HG02588 (cell line): ENCODE data around the gene MICU1.
A peak's percentile ranks its signal among the peaks of the same experiment; 100 is the strongest.
"Not testable (repeated sequence)": the region's sequence is repeated elsewhere in the genome, so short reads cannot be mapped to it uniquely, and the experiment has no call there.

Experiments used
- ATAC-seq: cut with Tn5 transposase; IDR thresholded peaks from one replicate; pipeline ENCODE4 v1.9.1; 2021; ENCODE audit warnings: mild to moderate bottlenecking, moderate library complexity; ENCODE audit not compliant: unreplicated experiment

The MICU1 gene

GRCh38 chr10:72564596-72564995 lies 61.3 kb downstream of the MICU1 start:
- no peak for ATAC-seq

GRCh38 chr10:72563327-72563932 lies 62.4 kb downstream of the MICU1 start:
- peak; percentile 72 for ATAC-seq

- no peak for ATAC-seq
Measured at GRCh38 chr10:72561745-72562166, 64.1 kb downstream of the MICU1 start.

GRCh38 chr10:72557362-72557761 lies 68.5 kb downstream of the MICU1 start:
- no peak for ATAC-seq

- no peak for ATAC-seq
Measured at GRCh38 chr10:72552857-72553256, 73.0 kb downstream of the MICU1 start.

- ATAC-seq = no peak
Measured at GRCh38 chr10:72550239-72550638, 75.6 kb downstream of the MICU1 start.

GRCh38 chr10:72545546-72545945 lies 80.3 kb downstream of the MICU1 start:
- no peak for ATAC-seq

- not testable (repeated sequence) for ATAC-seq
Measured at GRCh38 chr10:72543855-72544254, 82.0 kb downstream of the MICU1 start.

GRCh38 chr10:72542396-72542815 lies 83.5 kb downstream of the MICU1 start:
- no peak for ATAC-seq

GRCh38 chr10:72541337-72541736 lies 84.5 kb downstream of the MICU1 start:
- no peak for ATAC-seq

- ATAC-seq = no peak
Measured at GRCh38 chr10:72540193-72540807, 85.6 kb downstream of the MICU1 start.

- ATAC-seq = no peak
Measured at GRCh38 chr10:72539137-72539536, 86.7 kb downstream of the MICU1 start.

GRCh38 chr10:72525689-72526088 lies 100.2 kb downstream of the MICU1 start:
- no peak for ATAC-seq

- ATAC-seq = no peak
Measured at GRCh38 chr10:72525277-72525676, 100.6 kb downstream of the MICU1 start.

GRCh38 chr10:72524489-72524888 lies 101.4 kb downstream of the MICU1 start:
- no peak for ATAC-seq

GRCh38 chr10:72523932-72524396 lies 101.9 kb downstream of the MICU1 start:
- no peak for ATAC-seq

GRCh38 chr10:72523062-72523461 lies 102.8 kb downstream of the MICU1 start:
- ATAC-seq = no peak

GRCh38 chr10:72517244-72517643 lies 108.6 kb downstream of the MICU1 start:
- ATAC-seq = no peak

GRCh38 chr10:72515455-72515854 lies 110.4 kb downstream of the MICU1 start:
- no peak for ATAC-seq

- no peak for ATAC-seq
Measured at GRCh38 chr10:72513910-72514309, 112.0 kb downstream of the MICU1 start.

- ATAC-seq = no peak
Measured at GRCh38 chr10:72511459-72511858, 114.4 kb downstream of the MICU1 start.

- no peak for ATAC-seq
Measured at GRCh38 chr10:72509941-72510340, 115.9 kb downstream of the MICU1 start.
